PFSK-1 (cell line): Measurements from ENCODE around the gene TCF7L1.

Experiments
- FOXP2 ChIP-seq: optimal IDR thresholded peaks from 2 replicates; pipeline ENCODE3; 2011; ENCODE audit warnings: borderline replicate concordance, control low read depth, inconsistent platforms; ENCODE audit not compliant: insufficient read depth; ENCODE audit errors: extremely low read length, extremely low read depth
- POLR2AphosphoS5 ChIP-seq: IDR thresholded peaks from 2 replicates; pipeline ENCODE4 v1.6.1; 2012; ENCODE audit warnings: low read depth, mild to moderate bottlenecking, control low read depth, low read length, moderate library complexity
- REST ChIP-seq, 2 experiments: IDR thresholded peaks; 2 replicates each; pipeline versions ENCODE4 v1.6.1 to v1.8.0; 2011 to 2012; ENCODE audit warnings: low read depth in 2 of 2, low read length in 2 of 2, control low read depth in 1 of 2, inconsistent platforms in 1 of 2, mild to moderate bottlenecking in 1 of 2, moderate library complexity in 1 of 2; ENCODE audit not compliant: insufficient read depth in 1 of 2
- SIN3A ChIP-seq: IDR thresholded peaks from 2 replicates; pipeline ENCODE4 v1.6.1; 2012; ENCODE audit warnings: mild to moderate bottlenecking, low read length, moderate library complexity, borderline replicate concordance; ENCODE audit not compliant: insufficient read depth
- TAF1 ChIP-seq: IDR thresholded peaks from 2 replicates; pipeline ENCODE4 v1.6.1; 2012; ENCODE audit warnings: low read length, control low read depth, borderline replicate concordance; ENCODE audit not compliant: insufficient read depth

Gene TCF7L1

GRCh38 chr2:85116207-85116606 lies 17.0 kb upstream of the TCF7L1 start:
- TF ChIP-seq POLR2AphosphoS5 (no peak), REST (IDR thresholded peaks at IDR 0.05; ENCODE audit: insufficient read depth in 1 of 2, low read depth in 2 of 2, low read length in 2 of 2) (no peak)

- TF ChIP-seq TAF1 (no peak), POLR2AphosphoS5 (no peak), SIN3A (no peak), REST (IDR thresholded peaks at IDR 0.05; ENCODE audit: insufficient read depth in 1 of 2, low read depth in 2 of 2, low read length in 2 of 2) (no peak), FOXP2 (no peak)
Observed at GRCh38 chr2:85119900-85120299, 13.3 kb upstream of the TCF7L1 start.

- no peak for TF ChIP-seq REST (IDR thresholded peaks at IDR 0.05; ENCODE audit: insufficient read depth in 1 of 2, low read depth in 2 of 2, low read length in 2 of 2)
- TF ChIP-seq POLR2AphosphoS5, result no peak
- TF ChIP-seq TAF1, result no peak
- TF ChIP-seq SIN3A, result no peak
- TF ChIP-seq FOXP2, result no peak
Observed at GRCh38 chr2:85120363-85120762, 12.8 kb upstream of the TCF7L1 start.

GRCh38 chr2:85129861-85130260 lies 3.3 kb upstream of the TCF7L1 start:
- TF ChIP-seq FOXP2 (no peak), POLR2AphosphoS5 (no peak), REST (IDR thresholded peaks at IDR 0.05; ENCODE audit: insufficient read depth in 1 of 2, low read depth in 2 of 2, low read length in 2 of 2) (no peak), SIN3A (no peak), TAF1 (no peak)

- no peak for TF ChIP-seq TAF1
- no peak for TF ChIP-seq SIN3A
- TF ChIP-seq REST (IDR thresholded peaks at IDR 0.05; ENCODE audit: insufficient read depth in 1 of 2, low read depth in 2 of 2, low read length in 2 of 2), result no peak
Observed at GRCh38 chr2:85130407-85130806, 2.8 kb upstream of the TCF7L1 start.
